LNCaP clone FGC (cell line): Measurements from ENCODE around the gene DKK3.

Experiments
- DNase-seq: peaks from one replicate; pipeline ENCODE4 v3.0.0-alpha.2; 2011; ENCODE audit warnings: low read depth
- H3K4me3 ChIP-seq: 2 replicates; pipeline ENCODE4 v1.5.1; 2011; ENCODE audit warnings: mild to moderate bottlenecking, low read depth, low read length, control low read depth
- TF ChIP-seq, protein P1 (sequence below): IDR thresholded peaks from 2 replicates; pipeline ENCODE4 v1.5.1; 2012; ENCODE audit warnings: mild to moderate bottlenecking; ENCODE audit not compliant: control insufficient read depth, insufficient read depth; ENCODE audit errors: extremely low read depth

The DKK3 gene

DNA sequence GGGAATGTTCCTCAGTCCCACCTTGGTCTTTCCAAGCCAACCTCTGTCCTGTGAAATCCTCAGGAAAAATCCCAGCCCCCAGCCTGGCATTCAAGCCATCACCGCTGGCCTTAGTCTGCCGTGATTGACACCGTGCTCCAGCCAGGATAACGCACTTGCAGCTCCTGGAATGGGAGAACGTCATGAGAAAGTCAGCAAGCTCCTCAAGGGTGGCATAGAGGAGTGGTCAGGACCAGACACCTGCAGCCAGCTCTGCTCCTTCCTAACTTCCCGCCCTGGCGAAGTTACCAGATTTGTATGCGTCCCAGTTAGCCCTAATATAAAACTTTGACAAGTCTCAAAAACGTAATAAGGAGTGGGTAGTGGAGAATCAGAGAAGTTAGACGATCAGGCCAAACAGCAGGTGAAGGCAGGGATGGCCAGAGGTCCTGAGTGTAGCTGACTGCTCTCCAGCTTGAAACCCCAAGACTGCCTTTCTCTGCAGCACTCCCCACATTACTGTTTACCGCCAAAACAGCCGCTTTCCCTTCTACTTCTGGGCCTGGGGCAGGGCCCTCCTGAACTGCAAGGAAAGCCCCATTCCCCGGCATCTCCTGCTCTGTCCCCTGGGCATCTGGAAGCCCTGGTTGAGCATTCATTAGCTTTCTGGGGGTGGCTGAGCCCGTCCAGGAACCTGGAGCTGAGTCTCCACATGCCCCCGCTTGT is 1.3 kb upstream of the DKK3 start:
- no peak overlapping the region for H3K4me3 ChIP-seq

DNA sequence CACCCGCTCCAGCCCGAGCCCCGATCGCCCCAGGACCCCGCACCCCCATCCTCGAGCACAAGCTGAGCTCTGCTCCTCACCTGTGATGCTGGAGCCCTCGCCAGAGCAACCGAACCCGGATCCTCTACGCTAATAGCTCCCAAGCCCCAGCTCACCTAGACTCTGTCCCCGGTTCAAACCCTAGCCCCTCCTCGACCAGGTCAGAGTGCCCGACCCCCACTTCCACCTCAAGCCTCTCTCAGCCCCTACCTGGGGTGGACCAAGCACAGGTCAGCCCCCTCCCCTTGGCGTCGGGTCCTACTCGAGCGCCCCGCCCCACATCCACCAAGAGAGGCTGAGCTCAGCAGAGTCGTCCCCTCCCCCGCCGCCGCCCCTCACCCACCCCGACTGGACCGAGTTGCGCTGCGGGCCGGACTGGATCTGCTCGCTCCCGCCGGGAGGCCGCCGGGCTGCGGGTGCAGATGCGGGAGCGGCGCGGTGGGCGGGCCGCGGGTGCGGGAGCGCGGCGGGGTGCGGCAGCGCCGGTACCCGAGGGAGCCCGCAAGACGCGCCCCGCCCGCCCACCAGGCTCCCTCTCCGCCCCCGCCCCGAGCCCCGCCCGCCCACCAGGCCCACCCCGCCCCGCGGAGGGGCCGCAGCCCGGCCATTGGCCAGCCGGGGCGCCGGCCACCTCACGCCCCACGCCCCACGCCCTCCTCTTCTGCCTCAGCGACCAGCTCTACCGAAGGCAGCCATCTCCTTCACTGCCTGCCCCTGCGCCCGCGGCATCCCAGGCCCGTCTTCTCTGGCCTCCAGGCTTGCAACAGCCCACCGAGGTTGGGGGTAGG is 577 bp upstream of the DKK3 start:
- H3K4me3 ChIP-seq: no peak overlapping the region
- no peak for DNase-seq
- TF ChIP-seq, protein P1, sequence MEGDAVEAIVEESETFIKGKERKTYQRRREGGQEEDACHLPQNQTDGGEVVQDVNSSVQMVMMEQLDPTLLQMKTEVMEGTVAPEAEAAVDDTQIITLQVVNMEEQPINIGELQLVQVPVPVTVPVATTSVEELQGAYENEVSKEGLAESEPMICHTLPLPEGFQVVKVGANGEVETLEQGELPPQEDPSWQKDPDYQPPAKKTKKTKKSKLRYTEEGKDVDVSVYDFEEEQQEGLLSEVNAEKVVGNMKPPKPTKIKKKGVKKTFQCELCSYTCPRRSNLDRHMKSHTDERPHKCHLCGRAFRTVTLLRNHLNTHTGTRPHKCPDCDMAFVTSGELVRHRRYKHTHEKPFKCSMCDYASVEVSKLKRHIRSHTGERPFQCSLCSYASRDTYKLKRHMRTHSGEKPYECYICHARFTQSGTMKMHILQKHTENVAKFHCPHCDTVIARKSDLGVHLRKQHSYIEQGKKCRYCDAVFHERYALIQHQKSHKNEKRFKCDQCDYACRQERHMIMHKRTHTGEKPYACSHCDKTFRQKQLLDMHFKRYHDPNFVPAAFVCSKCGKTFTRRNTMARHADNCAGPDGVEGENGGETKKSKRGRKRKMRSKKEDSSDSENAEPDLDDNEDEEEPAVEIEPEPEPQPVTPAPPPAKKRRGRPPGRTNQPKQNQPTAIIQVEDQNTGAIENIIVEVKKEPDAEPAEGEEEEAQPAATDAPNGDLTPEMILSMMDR: no peak

More for the DNA sequence above, 1.3 kb upstream of the DKK3 start:
- no peak for DNase-seq
- TF ChIP-seq, protein P1: no peak

DNA sequence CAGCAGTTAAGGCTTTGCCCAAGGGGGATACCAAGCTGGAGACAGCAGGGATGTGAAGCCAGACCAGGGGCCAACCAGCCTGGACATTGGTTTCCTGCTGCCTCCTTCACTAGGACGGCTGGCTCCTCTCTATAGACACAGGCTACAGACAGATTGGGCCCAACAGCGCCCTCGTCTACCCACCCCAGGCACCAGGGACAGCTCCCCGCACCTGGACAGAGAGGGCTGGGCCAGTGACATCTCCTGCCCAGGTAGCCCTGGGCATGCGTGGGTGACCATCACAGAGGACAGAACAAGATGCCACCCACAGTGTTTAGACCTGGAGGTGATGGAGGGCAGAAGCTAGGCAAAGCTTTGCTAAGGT is 1.2 kb downstream of the DKK3 start:
- TF ChIP-seq, protein P1: no peak
- DNase-seq: no peak
- no peak overlapping the region for H3K4me3 ChIP-seq

DNA sequence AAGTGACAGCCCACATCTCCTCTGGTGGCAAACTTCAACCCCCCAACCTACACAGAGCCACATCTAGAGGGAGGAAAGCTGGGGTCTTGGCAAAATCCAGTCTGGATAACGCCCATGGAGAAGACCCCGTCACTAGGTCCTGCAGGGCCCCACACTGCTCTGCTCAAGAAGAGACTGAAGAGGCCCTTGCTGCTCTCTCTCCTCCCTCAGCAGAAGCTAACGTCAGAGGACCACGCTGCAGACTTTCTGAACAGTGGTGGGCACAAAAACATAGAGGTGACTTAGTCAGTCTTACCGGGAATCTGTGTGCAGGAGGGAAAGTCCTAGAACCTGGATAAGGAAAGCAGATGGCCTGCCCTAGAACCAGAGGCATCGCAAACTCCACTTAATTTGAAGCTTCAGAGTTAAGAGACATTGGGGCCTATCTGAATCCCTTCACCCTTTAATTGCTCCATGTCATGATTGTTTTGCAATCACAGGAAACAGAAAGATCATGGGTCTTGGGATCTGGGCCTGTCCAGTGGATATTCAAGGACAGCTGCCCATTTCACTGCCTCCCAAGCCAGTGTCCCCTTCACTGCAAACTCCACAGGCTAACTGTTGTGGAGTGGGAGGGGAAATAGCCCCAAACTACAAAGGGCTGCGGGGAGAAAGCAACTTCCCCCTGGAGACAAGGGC is 1.7 kb downstream of the DKK3 start:
- TF ChIP-seq, protein P1: no peak
- DNase-seq: no peak
- no peak overlapping the region for H3K4me3 ChIP-seq

DNA sequence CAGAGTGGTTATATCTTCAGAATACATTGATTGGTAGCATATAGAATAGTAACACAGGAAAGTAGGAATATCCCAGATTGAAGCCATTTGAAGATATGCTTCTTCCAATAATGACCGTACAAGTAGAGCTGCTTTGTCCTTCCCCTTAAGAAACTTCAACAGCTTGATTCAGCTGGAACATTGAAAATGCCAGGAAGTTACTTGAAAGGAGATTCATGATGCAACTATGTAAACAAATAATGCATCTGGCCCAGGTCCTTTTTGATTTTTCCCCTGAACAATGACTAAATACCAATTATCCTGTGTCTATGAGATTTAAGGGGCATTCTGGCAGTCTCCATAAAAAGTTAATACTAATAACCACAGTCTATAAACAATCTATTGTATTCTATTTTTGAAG is 3.0 kb downstream of the DKK3 start:
- TF ChIP-seq, protein P1: no peak
- no peak overlapping the region for H3K4me3 ChIP-seq
- no peak for DNase-seq

- no peak overlapping the region for H3K4me3 ChIP-seq
- no peak for DNase-seq
- TF ChIP-seq, protein P1: no peak
These were observed 3.4 kb downstream of the DKK3 start for GRCh38 chr11:12005061-12005460.
